Endothelial cell (in vitro differentiated cells): Measurements from ENCODE around the gene SRSF4. TPM values are rescaled to one million over a fixed set of nuclear protein-coding genes. Genes with fewer than 3 reads are reported as not detected.

Experiments used
- DNase-seq: peaks from one replicate; pipeline ENCODE4 v3.0.0; 2021; ENCODE audit warnings: low spot score
- H3K27ac Mint-ChIP-seq: one replicate; pipeline ENCODE4 v1.8.0; 2021; ENCODE audit warnings: mixed read lengths, inconsistent platforms; ENCODE audit not compliant: unreplicated experiment
- H3K27me3 Mint-ChIP-seq: one replicate; pipeline ENCODE4 v1.8.0; 2021; ENCODE audit warnings: mild to moderate bottlenecking, moderate library complexity, mixed read lengths, inconsistent platforms; ENCODE audit not compliant: unreplicated experiment
- H3K36me3 Mint-ChIP-seq: one replicate; pipeline ENCODE4 v1.8.0; 2021; ENCODE audit warnings: mild to moderate bottlenecking, low read depth, mixed read lengths, inconsistent platforms; ENCODE audit not compliant: unreplicated experiment
- H3K4me1 Mint-ChIP-seq: one replicate; pipeline ENCODE4 v1.8.0; 2021; ENCODE audit warnings: mild to moderate bottlenecking, mixed read lengths, inconsistent platforms; ENCODE audit not compliant: unreplicated experiment
- H3K4me3 Mint-ChIP-seq: one replicate; pipeline ENCODE4 v1.8.0; 2021; ENCODE audit warnings: mild to moderate bottlenecking, mixed read lengths, inconsistent platforms; ENCODE audit not compliant: unreplicated experiment
- H3K9me3 Mint-ChIP-seq: one replicate; pipeline ENCODE4 v1.8.0; 2021; ENCODE audit warnings: mixed read lengths, inconsistent platforms; ENCODE audit not compliant: unreplicated experiment
- total RNA-seq: library from RNA; stranded (reverse); fragmentation: NEBNext Ultra II Directional; extraction: Animal tissue kit (Norgen Biotek cat#: 25700); gene quantifications from one replicate; pipeline ENCODE4 v1.2.1, GENCODE V29; 2021; ENCODE audit not compliant: unreplicated experiment
- TF ChIP-seq, protein P1 (sequence below): fragments of 200-600 bp; sonication (generic); IDR thresholded peaks from one replicate; pipeline ENCODE4 v1.5.0; 2021; ENCODE audit warnings: antibody characterized with exemption; ENCODE audit not compliant: unreplicated experiment

Gene SRSF4
- total RNA-seq, 1 donor from 2014 or later, result 68.6 TPM

DNA sequence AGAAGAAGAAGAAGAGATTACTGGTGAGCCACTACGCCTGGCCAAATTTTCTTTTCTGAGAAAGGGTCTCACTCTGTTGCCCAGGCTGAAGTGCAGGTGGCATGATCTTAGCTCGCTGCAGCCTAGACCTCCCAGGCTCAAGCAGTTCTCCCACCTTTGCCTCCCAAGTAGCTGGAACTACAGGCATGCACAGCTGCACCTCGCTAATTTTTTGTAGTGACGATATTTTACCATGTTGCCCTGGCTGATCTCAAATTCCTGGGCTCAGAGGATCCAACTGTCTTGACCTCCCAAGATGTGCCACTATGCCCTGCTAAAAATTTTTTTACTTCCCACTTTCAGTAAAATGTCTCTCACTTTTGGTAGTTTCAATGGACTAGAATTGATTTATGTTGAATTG, 82.4 kb downstream of the SRSF4 start:
- TF ChIP-seq, protein P1, sequence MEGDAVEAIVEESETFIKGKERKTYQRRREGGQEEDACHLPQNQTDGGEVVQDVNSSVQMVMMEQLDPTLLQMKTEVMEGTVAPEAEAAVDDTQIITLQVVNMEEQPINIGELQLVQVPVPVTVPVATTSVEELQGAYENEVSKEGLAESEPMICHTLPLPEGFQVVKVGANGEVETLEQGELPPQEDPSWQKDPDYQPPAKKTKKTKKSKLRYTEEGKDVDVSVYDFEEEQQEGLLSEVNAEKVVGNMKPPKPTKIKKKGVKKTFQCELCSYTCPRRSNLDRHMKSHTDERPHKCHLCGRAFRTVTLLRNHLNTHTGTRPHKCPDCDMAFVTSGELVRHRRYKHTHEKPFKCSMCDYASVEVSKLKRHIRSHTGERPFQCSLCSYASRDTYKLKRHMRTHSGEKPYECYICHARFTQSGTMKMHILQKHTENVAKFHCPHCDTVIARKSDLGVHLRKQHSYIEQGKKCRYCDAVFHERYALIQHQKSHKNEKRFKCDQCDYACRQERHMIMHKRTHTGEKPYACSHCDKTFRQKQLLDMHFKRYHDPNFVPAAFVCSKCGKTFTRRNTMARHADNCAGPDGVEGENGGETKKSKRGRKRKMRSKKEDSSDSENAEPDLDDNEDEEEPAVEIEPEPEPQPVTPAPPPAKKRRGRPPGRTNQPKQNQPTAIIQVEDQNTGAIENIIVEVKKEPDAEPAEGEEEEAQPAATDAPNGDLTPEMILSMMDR, result no peak
- Mint-ChIP-seq H3K36me3 (peaks cover 28% of the 10 kb centered on the region), H3K4me1 (no peaks in the 10 kb centered on the region), H3K27me3 (no peaks in the 10 kb centered on the region), H3K27ac (no peak overlapping the region), H3K9me3 (no peaks in the 10 kb centered on the region), H3K4me3 (no peak overlapping the region)
- DNase-seq, result no peak

Other genes starting within 250 kb of the SRSF4 start
- 0.95 TPM for gene TMEM200B, start 58.0 kb downstream of the SRSF4 start, total RNA-seq
- 20.2 TPM for gene MECR, start 49.0 kb upstream of the SRSF4 start, total RNA-seq
- 19.0 TPM for gene PTPRU, start 54.6 kb upstream of the SRSF4 start, total RNA-seq